Psoas muscle (tissue), 8 donors: ENCODE measurements around the gene ASPSCR1. TPM values are rescaled to one million over a fixed set of nuclear protein-coding genes. Genes with fewer than 3 reads are reported as not detected.

Experiments
- ATAC-seq, 4 donors: fragments of 200-7000 bp; cut with Tn5 transposase; one replicate each; pipeline ENCODE4 v1.9.1; 2020; ENCODE audit warnings: moderate library complexity in 3 of 4, mild to moderate bottlenecking in 2 of 4
- DNase-seq, 2 donors: peaks; one replicate each; pipeline ENCODE4 v3.0.0-alpha.2; 2020
- H3K27ac ChIP-seq: fragments of 200-600 bp; one replicate; pipeline ENCODE4 v1.8.0; 2022
- H3K27me3 ChIP-seq, 3 donors: fragments of 200-600 bp in 1 of 3; one replicate each; pipeline versions ENCODE4 v1.6.1 to v1.8.0; 2013 to 2022; ENCODE audit warnings: low read length in 2 of 3, mild to moderate bottlenecking in 2 of 3, moderate library complexity in 1 of 3; ENCODE audit not compliant: insufficient read depth in 3 of 3
- H3K36me3 ChIP-seq, 2 donors: fragments of 200-600 bp in 1 of 2; one replicate each; pipeline versions ENCODE4 v1.6.1 to v1.8.0; 2013 to 2022; ENCODE audit warnings: low read depth in 1 of 2, mild to moderate bottlenecking in 1 of 2, moderate library complexity in 1 of 2; ENCODE audit not compliant: insufficient read depth in 1 of 2
- H3K4me1 ChIP-seq: fragments of 200-600 bp; one replicate; pipeline ENCODE4 v1.8.0; 2022
- H3K4me3 ChIP-seq: fragments of 200-600 bp; one replicate; pipeline ENCODE4 v1.8.0; 2022; ENCODE audit warnings: mild to moderate bottlenecking
- H3K9me3 ChIP-seq: fragments of 200-600 bp; one replicate; pipeline ENCODE4 v1.8.0; 2022
- CTCF ChIP-seq: fragments of 200-600 bp; IDR thresholded peaks from one replicate; pipeline ENCODE4 v1.8.0; 2022; ENCODE audit warnings: antibody characterized with exemption
- WGBS, 3 donors: extraction: QIAGEN DNeasy Blood & Tissue Kit; methylation state at CpG; one replicate each; pipeline versions ENCODE4 v1.1.6 to v1.1.7; 2013; 5-methylcytosine and 5-hydroxymethylcytosine counted together
- intact Hi-C, 2 donors: fragments of 100-400 bp; cut with DNase I; formaldehyde crosslinking; loops; one replicate each; pipeline versions ENCODE4 v1.11.0 to v1.14.2; 2022
- polyA plus RNA-seq, 3 donors: library from polyadenylated mRNA; stranded (reverse); fragments of 200-250 nt; gene quantifications; one replicate each; pipeline ENCODE4 v1.2.3, GENCODE V29; 2013
- total RNA-seq, 4 donors: library from RNA; stranded (reverse); fragmentation: NEBNext Ultra II Directional in 2 of 4; extraction: Animal tissue kit (Norgen Biotek cat#: 25700) in 2 of 4; gene quantifications; one replicate each; pipeline versions ENCODE4 v1.2.1 to v1.2.4, GENCODE V29; 2021 to 2023
- donor health status: healthy with polysubstance abuse.
- donor health status: DM: no; HTN: no; CAD: no; lungs with moderate emphysema.
- donor health status: Bipolar disorder and iron deficiency.
- donor health status: healthy.
- donor health status: DM: yes; HTN: yes; CAD: no.
- donor health status: DM: no; HTN: no; CAD: no.
- donor health status: DM: no; HTN: no; CAD: no.
- donor health status: DM: yes; HTN: yes; CAD: no.

The ASPSCR1 gene
- total and polyA plus RNA-seq, 7 donors: 27.7 to 37.4 (median 33.0) TPM

- Histone ChIP-seq H3K27ac (no peak overlapping the region), H3K9me3 (no peaks in the 10 kb centered on the region), H3K4me3 (peak overlapping the region; percentile 66), H3K27me3 (peaks cover 0 to 23% (median 3%) of the 10 kb centered on the region in 3 donors), H3K36me3 (no peaks in the 10 kb centered on the region), H3K4me1 (peaks cover 27% of the 10 kb centered on the region)
- ATAC-seq (peak in 3 of 4 donors; percentile 1 to 8 (median 6)), DNase-seq (no peak)
- 2 to 4% (median 3%) methylated on average over 58 to 98 of the region's 98 CpGs for WGBS, 3 donors
- TF ChIP-seq CTCF: no peak
- intact Hi-C loops: loop anchor here (5.0 kb wide), 2 partner anchors 42 to 192 kb away; no protein-coding TSS in a partner anchor
These were observed 17.1 kb upstream of the ASPSCR1 start for GRCh38 chr17:81960130-81960958.

DNA sequence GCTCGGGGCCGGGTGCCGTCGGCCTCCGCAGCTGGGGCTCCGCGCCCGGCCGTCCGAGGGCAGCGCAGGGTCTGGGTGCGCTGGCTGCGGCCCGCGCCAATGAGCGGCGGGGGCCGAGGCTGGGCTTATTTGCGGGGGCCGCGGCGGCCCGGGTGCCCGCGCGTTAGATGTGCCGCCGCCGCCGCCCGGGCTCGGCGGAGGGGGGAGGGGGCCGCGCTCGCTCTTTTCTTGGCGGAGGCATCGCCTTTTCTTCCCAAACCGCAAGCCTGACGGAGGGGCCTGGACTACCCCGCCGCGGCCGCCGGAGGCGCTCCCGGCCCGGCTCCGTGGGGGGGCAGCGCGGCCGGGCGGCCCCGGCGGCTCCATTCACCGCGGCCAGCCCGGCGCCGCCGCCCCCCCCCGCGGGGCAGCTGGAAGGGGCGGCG, 16.3 kb upstream of the ASPSCR1 start, which contains the start of gene NOTUM:
NOTUM (minus strand) TSS at position 101 of the 425 bp plus-strand sequence. CDS start 278 bp downstream, outside the sequence.
- H3K4me1 ChIP-seq: peaks cover 27% of the 10 kb centered on the region
- H3K4me3 ChIP-seq: peak within 1 kb of the TSS; percentile 66

DNA sequence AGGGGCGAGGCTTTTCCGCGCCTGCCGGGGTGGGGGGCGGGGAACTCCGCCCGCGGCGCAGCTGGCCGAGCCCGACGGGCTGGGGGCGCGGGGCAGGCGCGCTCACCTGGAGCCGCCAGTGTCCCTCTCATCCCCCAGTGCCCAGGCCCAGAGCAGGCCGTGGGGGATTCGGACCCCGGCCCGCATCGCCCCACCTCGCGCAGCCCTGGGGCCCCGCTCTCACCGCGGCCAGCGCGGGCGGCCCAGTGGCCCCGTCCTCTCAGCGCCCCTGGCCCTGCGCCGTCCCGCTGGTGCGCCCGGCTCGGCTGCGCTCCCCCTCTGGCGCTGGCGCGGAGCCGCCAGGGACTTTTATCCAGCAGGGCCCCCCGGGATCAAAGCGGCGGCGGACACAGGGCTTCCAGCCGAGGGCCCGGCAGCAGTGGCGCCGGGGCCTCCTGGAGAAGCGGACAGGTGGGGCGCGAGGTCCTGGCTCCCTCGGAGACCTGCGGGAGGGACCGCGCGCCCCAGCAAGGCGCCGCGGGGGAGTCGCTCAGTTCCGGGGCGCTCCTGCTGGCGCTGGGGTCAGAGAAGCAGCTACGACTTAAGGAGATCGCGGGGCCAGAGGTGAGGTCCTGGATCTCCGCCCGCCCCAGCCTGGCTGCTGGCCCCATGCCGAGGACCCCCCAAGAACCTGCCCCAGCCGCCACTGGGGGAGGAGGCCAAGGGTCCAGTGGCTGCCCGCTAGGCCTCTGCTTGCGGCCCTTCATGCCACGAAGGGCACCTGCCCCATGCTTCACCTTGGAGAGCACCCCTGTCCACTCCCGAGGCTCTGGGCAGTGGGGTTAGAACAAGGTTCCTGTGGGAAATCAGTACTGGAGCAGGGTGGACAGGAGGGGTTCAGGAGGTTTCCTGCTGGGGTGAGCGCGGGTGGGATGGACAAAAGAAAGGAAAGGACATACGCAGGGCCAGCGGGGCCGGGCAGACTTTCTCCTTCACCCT, 15.6 kb upstream of the ASPSCR1 start:
- ATAC-seq (peak in 3 of 4 donors; percentile 1 to 18 (median 9)), DNase-seq (peak in 1 of 2 donors; percentile 58)
- Histone ChIP-seq H3K4me1 (peaks cover 27% of the 10 kb centered on the region), H3K27me3 (peaks cover 0 to 23% (median 3%) of the 10 kb centered on the region in 3 donors), H3K9me3 (no peaks in the 10 kb centered on the region), H3K4me3 (peak overlapping the region; percentile 55), H3K36me3 (no peaks in the 10 kb centered on the region), H3K27ac (peak overlapping the region; percentile 86)
- TF ChIP-seq CTCF: no peak
- intact Hi-C loops: loop anchor here (5.0 kb wide), 2 partner anchors 40 to 190 kb away; no protein-coding TSS in a partner anchor
- WGBS, 3 donors: 17 to 26% (median 18%) methylated on average over 48 to 82 of the region's 82 CpGs

More for the DNA sequence above, 16.3 kb upstream of the ASPSCR1 start, which contains the start of gene NOTUM:
- H3K27ac ChIP-seq: peak within 1 kb of the TSS; percentile 86
- DNase-seq: peak; percentile 54 to 62
- intact Hi-C loops: loop anchor here (5.0 kb wide), 2 partner anchors 41 to 191 kb away; no protein-coding TSS in a partner anchor
- peak; percentile 38 for TF ChIP-seq CTCF
- H3K9me3 ChIP-seq: no peaks in the 10 kb centered on the region
- WGBS, 3 donors: 0 to 1% (median 0%) methylated on average over 6 to 64 of the region's 65 CpGs
- H3K27me3 ChIP-seq: peaks cover 0 to 23% (median 3%) of the 10 kb centered on the region in 3 donors
- no peaks in the 10 kb centered on the region for H3K36me3 ChIP-seq
- peak; percentile 34 to 51 (median 44) for ATAC-seq
